H1 (cell line): ENCODE measurements around the gene STAMBPL1. TPM values are rescaled to one million over a fixed set of nuclear protein-coding genes. Genes with fewer than 3 reads are reported as not detected.

Source experiments
- CTCF ChIA-PET: fragments of 300-600 bp; sonication (Branson Sonifier 250); formaldehyde crosslinking; loops from one replicate; lab custom pipeline; 2021; ENCODE audit not compliant: partially characterized antibody; lab: Charles Lee
- POLR2A ChIA-PET: fragments of 300-600 bp; sonication (Branson Sonifier 250); formaldehyde crosslinking; loops from one replicate; lab custom pipeline; 2021; ENCODE audit warnings: inconsistent platforms; ENCODE audit not compliant: partially characterized antibody; lab: Charles Lee
- DNase-seq, 2 experiments: peaks; one replicate each; pipeline versions ENCODE4 v3.0.0 to v3.0.0-alpha.2; 2010 to 2022; ENCODE audit warnings: low spot score in 2 of 2, low read depth in 1 of 2, mixed read lengths in 1 of 2
- FAIRE-seq: peaks from 2 replicates; lab custom pipeline; 2011; peaks lifted over from hg19 to GRCh38; lab: Jason Lieb, UNC
- H2AFZ ChIP-seq: 2 replicates; pipeline ENCODE4 v1.8.1; 2012; ENCODE audit warnings: low read length, inconsistent platforms
- H2AK5ac ChIP-seq: 2 replicates; pipeline ENCODE4 v1.6.1; 2013; ENCODE audit warnings: low read depth, low read length
- H2BK120ac ChIP-seq: replicated peaks from 2 replicates; pipeline ENCODE3; 2013; ENCODE audit warnings: low read depth, low read length, inconsistent platforms
- H2BK12ac ChIP-seq: 2 replicates; pipeline ENCODE4 v1.6.1; 2013; ENCODE audit warnings: low read depth, low read length
- H2BK15ac ChIP-seq: 2 replicates; pipeline ENCODE4 v1.6.1; 2013; ENCODE audit warnings: low read length
- H2BK20ac ChIP-seq: 2 replicates; pipeline ENCODE4 v1.6.1; 2013; ENCODE audit warnings: low read length
- H2BK5ac ChIP-seq: 2 replicates; pipeline ENCODE4 v1.6.1; 2013; ENCODE audit warnings: low read depth, low read length
- H3K14ac ChIP-seq: 2 replicates; pipeline ENCODE4 v1.6.1; 2013; ENCODE audit warnings: inconsistent platforms; ENCODE audit not compliant: insufficient read length
- H3K18ac ChIP-seq: 2 replicates; pipeline ENCODE4 v1.6.1; 2013; ENCODE audit warnings: low read length; ENCODE audit errors: extremely low read depth
- H3K23ac ChIP-seq: 2 replicates; pipeline ENCODE4 v1.6.1; 2013; ENCODE audit warnings: inconsistent platforms; ENCODE audit not compliant: insufficient read length
- H3K23me2 ChIP-seq: 2 replicates; pipeline ENCODE4 v1.6.1; 2013; ENCODE audit warnings: low read depth, low read length
- H3K27ac ChIP-seq: 2 replicates; pipeline ENCODE4 v1.6.1; 2011; ENCODE audit warnings: low read depth, low read length, inconsistent platforms
- H3K27me3 ChIP-seq, 4 experiments: replicated peaks in 1 of 4; 1 replicate in 1 of 4; 2 replicates in 3 of 4; pipeline versions ENCODE4 v1.6.1 to v1.8.1; 2011 to 2013; ENCODE audit warnings: low read length in 3 of 4, mild to moderate bottlenecking in 3 of 4, inconsistent platforms in 2 of 4, mixed read lengths in 2 of 4, moderate library complexity in 1 of 4; ENCODE audit not compliant: control insufficient read depth in 3 of 4, insufficient read depth in 3 of 4; ENCODE audit errors: extremely low read depth in 1 of 4
- H3K36me3 ChIP-seq, 4 experiments: 2 replicates each; pipeline versions ENCODE4 v1.6.1 to v1.8.1; 2011 to 2013; ENCODE audit warnings: mild to moderate bottlenecking in 4 of 4, low read length in 3 of 4, moderate library complexity in 2 of 4, control low read depth in 1 of 4, inconsistent platforms in 1 of 4; ENCODE audit not compliant: insufficient read depth in 4 of 4, control insufficient read depth in 2 of 4
- H3K4ac ChIP-seq: replicated peaks from 2 replicates; pipeline ENCODE3; 2013; ENCODE audit warnings: low read length, low read depth, mixed read lengths, inconsistent platforms; ENCODE audit not compliant: insufficient read length
- H3K4me1 ChIP-seq, 4 experiments: replicated peaks in 1 of 4; 1 replicate in 1 of 4; 2 replicates in 3 of 4; pipeline versions ENCODE4 v1.6.1 to v1.8.1; 2011 to 2013; ENCODE audit warnings: low read length in 3 of 4, inconsistent platforms in 2 of 4, mixed read lengths in 1 of 4; ENCODE audit not compliant: insufficient read depth in 4 of 4, control insufficient read depth in 3 of 4
- H3K4me2 ChIP-seq, 2 experiments: 2 replicates each; pipeline versions ENCODE4 v1.6.1 to v1.8.1; 2011 to 2013; ENCODE audit warnings: low read depth in 2 of 2, low read length in 2 of 2, control low read depth in 1 of 2, inconsistent platforms in 1 of 2, mild to moderate bottlenecking in 1 of 2; ENCODE audit not compliant: insufficient read depth in 1 of 2
- H3K4me3 ChIP-seq, 4 experiments: fragments of 200-600, 300-600 bp in 1 of 4; sonication (generic), shearing (Covaris generic), sonication (Bioruptor Twin) in 1 of 4; 2 replicates each; pipeline versions ENCODE4 v1.5.1 to v1.8.1; 2011 to 2016; ENCODE audit warnings: low read length in 4 of 4, low read depth in 3 of 4, control low read depth in 2 of 4, inconsistent platforms in 2 of 4, mild to moderate bottlenecking in 2 of 4, mixed read lengths in 1 of 4, moderate library complexity in 1 of 4; ENCODE audit not compliant: insufficient read depth in 2 of 4; ENCODE audit errors: extremely low read depth in 1 of 4
- H3K56ac ChIP-seq: replicated peaks from 2 replicates; pipeline ENCODE3; 2013; ENCODE audit warnings: low read depth, mild to moderate bottlenecking, mixed read lengths, low read length, inconsistent platforms; ENCODE audit not compliant: insufficient read length
- H3K79me1 ChIP-seq: 2 replicates; pipeline ENCODE4 v1.6.1; 2013; ENCODE audit warnings: low read depth, low read length, control low read depth
- H3K79me2 ChIP-seq, 2 experiments: 2 replicates each; pipeline versions ENCODE4 v1.6.1 to v1.8.1; 2012 to 2013; ENCODE audit warnings: low read length in 2 of 2, mild to moderate bottlenecking in 2 of 2, inconsistent platforms in 1 of 2; ENCODE audit not compliant: insufficient read depth in 2 of 2, control insufficient read depth in 1 of 2
- H3K9ac ChIP-seq, 4 experiments: replicated peaks in 1 of 4; 1 replicate in 1 of 4; 2 replicates in 3 of 4; pipeline versions ENCODE4 v1.6.1 to v1.8.1; 2011 to 2013; ENCODE audit warnings: low read depth in 3 of 4, low read length in 3 of 4, control low read depth in 2 of 4, mild to moderate bottlenecking in 2 of 4, moderate library complexity in 2 of 4, inconsistent platforms in 1 of 4; ENCODE audit errors: extremely low read depth in 1 of 4
- H3K9me3 ChIP-seq, 2 experiments: 2 replicates each; pipeline versions ENCODE4 v1.6.1 to v1.8.1; 2012 to 2013; ENCODE audit warnings: mild to moderate bottlenecking in 2 of 2, moderate library complexity in 2 of 2, control low read depth in 1 of 2, inconsistent platforms in 1 of 2, low read depth in 1 of 2, low read length in 1 of 2, mixed read lengths in 1 of 2; ENCODE audit not compliant: insufficient read depth in 2 of 2
- H4K20me1 ChIP-seq, 2 experiments: replicated peaks in 1 of 2; 2 replicates each; pipeline versions ENCODE3 to v1.8.1; 2011 to 2013; ENCODE audit warnings: inconsistent platforms in 2 of 2, low read length in 2 of 2, mild to moderate bottlenecking in 1 of 2; ENCODE audit not compliant: insufficient read depth in 2 of 2, control insufficient read depth in 1 of 2
- H4K5ac ChIP-seq: 2 replicates; pipeline ENCODE4 v1.6.1; 2013; ENCODE audit warnings: low read length, low read depth, mixed read lengths, inconsistent platforms; ENCODE audit not compliant: insufficient read length
- H4K8ac ChIP-seq: 2 replicates; pipeline ENCODE4 v1.8.0; 2013; ENCODE audit warnings: mild to moderate bottlenecking, moderate library complexity, low read length, inconsistent platforms; ENCODE audit not compliant: insufficient read depth; ENCODE audit errors: extremely low read depth
- H4K91ac ChIP-seq: replicated peaks from 2 replicates; pipeline ENCODE3; 2013; ENCODE audit warnings: low read length, mixed read lengths, inconsistent platforms; ENCODE audit not compliant: insufficient read length
- FOSL1 ChIP-seq: IDR thresholded peaks from 2 replicates; pipeline ENCODE4 v1.6.1; 2011; ENCODE audit warnings: mild to moderate bottlenecking, low read depth, low read length, moderate library complexity; ENCODE audit not compliant: insufficient read depth
- KDM4A ChIP-seq: IDR thresholded peaks from one replicate; pipeline ENCODE4 v1.7.1; 2012; ENCODE audit warnings: low read depth, mild to moderate bottlenecking, moderate library complexity, low read length, inconsistent platforms; ENCODE audit not compliant: severe bottlenecking
- NANOG ChIP-seq: IDR thresholded peaks from 2 replicates; pipeline ENCODE4 v1.6.1; 2011; ENCODE audit warnings: low read length, low read depth, mild to moderate bottlenecking, inconsistent platforms; ENCODE audit not compliant: insufficient read depth, poor library complexity, severe bottlenecking
- NRF1 ChIP-seq: IDR thresholded peaks from 2 replicates; pipeline ENCODE4 v1.6.1; 2011; ENCODE audit warnings: mild to moderate bottlenecking, low read depth, low read length, improper control_type of control experiment
- WGBS, 2 experiments: shearing (Covaris generic) in 1 of 2; methylation state at CpG; one replicate each; pipeline versions ENCODE4 v1.1.6 to v1.1.7; 2013 to 2015; ENCODE audit warnings: low lambda C conversion rate in 2 of 2, mixed read lengths in 2 of 2, inconsistent platforms in 1 of 2, low coverage in 1 of 2, missing lambda C conversion rate in 1 of 2; ENCODE audit not compliant: insufficient replicate concordance in 2 of 2, insufficient coverage in 1 of 2, insufficient read length in 1 of 2; ENCODE audit errors: extremely low coverage in 1 of 2, missing lambda C conversion rate in 1 of 2; 5-methylcytosine and 5-hydroxymethylcytosine counted together
- polyA plus RNA-seq, 7 experiments: library from polyadenylated mRNA; depleted of rRNA in 3 of 7; stranded (reverse) in 5 of 7; unstranded in 2 of 7; fragments of >200 nt in 5 of 7; fragments of 200-250 nt in 2 of 7; gene quantifications; 1 replicate in 5 of 7; 2 replicates in 1 of 7; 4 replicates in 1 of 7; pipeline versions ENCODE4 v1.2.1 to v1.2.3, GENCODE V29; 2011 to 2013; ENCODE audit warnings: missing spikeins in 2 of 7, mixed read lengths in 2 of 7
- total RNA-seq: library from RNA; stranded (reverse); fragmentation: NEBNext Ultra II Directional; extraction: Animal tissue kit (Norgen Biotek cat#: 25700); gene quantifications from 2 replicates; pipeline ENCODE4 v1.2.1, GENCODE V29; 2021

Gene STAMBPL1
- total and polyA plus RNA-seq, 2 of the 8 experiments (the other 6 are each of a cell fraction or from before 2014, with no cell fraction given) = 5.5 TPM

DNA sequence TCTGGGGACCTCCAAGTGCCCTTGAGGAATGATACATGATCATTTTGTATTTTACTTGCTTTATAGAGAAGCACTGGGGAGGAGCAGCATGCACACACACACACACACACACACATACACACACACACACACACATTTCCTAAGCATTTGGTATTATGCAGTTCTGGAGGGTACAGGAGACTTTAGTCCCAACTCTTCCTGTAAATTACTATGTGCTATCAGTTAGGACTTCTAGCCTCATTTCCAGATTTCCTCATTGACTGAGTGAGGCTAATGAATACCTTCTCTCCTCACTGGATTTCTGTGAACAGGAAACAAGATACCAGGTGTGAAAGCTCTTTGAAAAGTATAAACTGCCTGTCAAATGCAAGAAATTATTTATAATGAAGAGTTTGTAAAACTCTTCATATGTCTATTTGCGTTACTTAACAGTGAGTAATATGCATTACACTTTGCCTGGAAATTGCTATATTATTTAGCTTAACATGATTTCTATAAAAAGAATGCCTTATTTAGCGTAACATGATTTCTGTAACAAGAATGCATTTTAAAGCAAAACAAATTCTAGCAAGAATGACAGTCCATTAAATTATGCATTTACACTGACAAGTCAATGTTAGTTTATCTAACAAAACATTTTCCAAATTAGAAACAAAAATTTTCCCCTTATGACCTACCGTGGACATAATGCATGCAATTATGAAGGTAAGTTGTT is 38.3 kb downstream of the STAMBPL1 start:
- no peak overlapping the region for H3K27ac ChIP-seq
- H4K5ac ChIP-seq = no peak overlapping the region
- H3K79me1 ChIP-seq = no peaks in the 10 kb centered on the region
- no peaks in the 10 kb centered on the region for H3K79me2 ChIP-seq
- H3K56ac ChIP-seq = no peak overlapping the region
- no peaks in the 10 kb centered on the region for H3K36me3 ChIP-seq
- no peak overlapping the region for H3K4ac ChIP-seq
- 96% methylated on average over 3 of the region's 3 CpGs; no CpG with 5 or more reads in 1 of the 2 experiments for WGBS, 2 experiments
- H2BK15ac ChIP-seq = no peak overlapping the region
- H4K8ac ChIP-seq = no peak overlapping the region
- H2BK20ac ChIP-seq = no peak overlapping the region
- H3K9me3 ChIP-seq = no peaks in the 10 kb centered on the region
- no peak overlapping the region for H2BK12ac ChIP-seq
- ChIA-PET POLR2A (no interaction called here), CTCF (no interaction called here)
- no peak overlapping the region for H2BK120ac ChIP-seq
- no peak overlapping the region for H3K9ac ChIP-seq
- no peak overlapping the region for H3K23ac ChIP-seq
- no peak overlapping the region for H2BK5ac ChIP-seq
- TF ChIP-seq NRF1 (no peak), KDM4A (no peak), FOSL1 (no peak), NANOG (no peak)
- no peaks in the 10 kb centered on the region for H3K23me2 ChIP-seq
- H3K4me3 ChIP-seq = no peak overlapping the region
- no peak overlapping the region for H3K4me2 ChIP-seq
- H3K27me3 ChIP-seq = no peaks in the 10 kb centered on the region
- H2AFZ ChIP-seq = no peak overlapping the region
- H3K4me1 ChIP-seq = no peaks in the 10 kb centered on the region
- H3K14ac ChIP-seq = no peak overlapping the region
- H4K20me1 ChIP-seq = no peaks in the 10 kb centered on the region
- no peak overlapping the region for H3K18ac ChIP-seq
- no peak for DNase-seq
- no peak overlapping the region for H4K91ac ChIP-seq
- FAIRE-seq = no peak
- H2AK5ac ChIP-seq = no peak overlapping the region
